ENCODE measurements around the gene DDAH1.

DNA sequence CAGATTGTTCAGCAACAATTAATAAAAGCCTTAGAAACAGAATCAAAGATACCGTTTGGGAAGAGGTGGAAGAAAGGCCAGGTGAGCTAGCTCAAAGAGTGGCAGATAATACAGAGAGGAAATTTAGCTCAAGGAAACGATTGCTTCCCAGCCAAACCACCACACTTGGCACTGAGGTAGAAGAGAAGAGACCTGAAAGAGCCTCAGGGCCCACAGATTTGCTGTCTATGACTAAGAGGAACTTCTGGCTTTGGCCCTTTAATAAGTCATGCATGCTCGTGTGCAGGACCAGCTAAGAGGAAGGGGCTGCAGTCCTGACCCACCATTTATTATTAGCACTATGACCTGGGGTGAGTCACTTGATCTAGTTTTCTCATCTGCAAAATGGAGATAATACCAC is 115.7 kb downstream of the DDAH1 start:
- no peak for TF ChIP-seq CTCF (IDR thresholded peaks at IDR 0.05)
- TF ChIP-seq POLR2A (IDR thresholded peaks at IDR 0.05) = no peak
